22Rv1 (cell line): ENCODE data around the gene SCN7A.

Source experiments
- ZFX ChIP-seq: fragments of 450-650 bp; IDR thresholded peaks from 2 replicates; pipeline ENCODE4 v1.6.1; 2017; ENCODE audit warnings: antibody characterized with exemption, borderline replicate concordance
- TF ChIP-seq, protein P1 (sequence below): fragments of 450-650 bp; IDR thresholded peaks from 2 replicates; pipeline ENCODE4 v1.5.1; 2017; ENCODE audit warnings: mild to moderate bottlenecking

DNA sequence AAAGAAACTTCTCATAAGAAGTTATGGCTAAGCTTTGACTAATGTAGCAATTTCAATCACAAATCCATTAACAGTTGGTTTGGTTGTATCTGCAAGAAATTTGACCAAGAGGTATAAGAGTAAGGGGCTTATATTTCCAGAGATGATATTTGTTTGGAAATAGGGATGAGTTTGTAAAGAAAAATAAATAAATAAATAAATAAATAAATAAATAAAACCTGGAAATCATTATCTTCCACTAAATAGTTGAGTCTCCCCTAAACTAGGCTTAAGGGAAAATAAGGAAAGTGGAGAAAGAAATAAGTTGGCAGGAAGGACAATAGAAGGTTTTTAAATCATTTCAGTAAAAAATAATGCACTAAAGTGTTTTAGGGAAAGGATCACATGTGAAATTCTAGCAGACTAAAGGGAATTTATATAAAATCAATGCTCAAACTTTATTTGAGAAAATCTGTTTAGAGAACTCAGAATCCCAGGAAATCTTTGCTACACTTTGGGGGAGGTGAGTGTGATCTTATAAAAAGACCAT lies 23.5 kb upstream of the SCN7A start:
- TF ChIP-seq, protein P1, sequence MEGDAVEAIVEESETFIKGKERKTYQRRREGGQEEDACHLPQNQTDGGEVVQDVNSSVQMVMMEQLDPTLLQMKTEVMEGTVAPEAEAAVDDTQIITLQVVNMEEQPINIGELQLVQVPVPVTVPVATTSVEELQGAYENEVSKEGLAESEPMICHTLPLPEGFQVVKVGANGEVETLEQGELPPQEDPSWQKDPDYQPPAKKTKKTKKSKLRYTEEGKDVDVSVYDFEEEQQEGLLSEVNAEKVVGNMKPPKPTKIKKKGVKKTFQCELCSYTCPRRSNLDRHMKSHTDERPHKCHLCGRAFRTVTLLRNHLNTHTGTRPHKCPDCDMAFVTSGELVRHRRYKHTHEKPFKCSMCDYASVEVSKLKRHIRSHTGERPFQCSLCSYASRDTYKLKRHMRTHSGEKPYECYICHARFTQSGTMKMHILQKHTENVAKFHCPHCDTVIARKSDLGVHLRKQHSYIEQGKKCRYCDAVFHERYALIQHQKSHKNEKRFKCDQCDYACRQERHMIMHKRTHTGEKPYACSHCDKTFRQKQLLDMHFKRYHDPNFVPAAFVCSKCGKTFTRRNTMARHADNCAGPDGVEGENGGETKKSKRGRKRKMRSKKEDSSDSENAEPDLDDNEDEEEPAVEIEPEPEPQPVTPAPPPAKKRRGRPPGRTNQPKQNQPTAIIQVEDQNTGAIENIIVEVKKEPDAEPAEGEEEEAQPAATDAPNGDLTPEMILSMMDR, result no peak
- TF ChIP-seq ZFX, result no peak
